Osteoblast (primary cell): ENCODE results near the gene SLC7A5. TPM values are rescaled to one million over a fixed set of nuclear protein-coding genes. Genes with fewer than 3 reads are reported as not detected.

Experiments
- DNase-seq: peaks from one replicate; pipeline ENCODE4 v3.0.0; 2011; ENCODE audit warnings: low spot score, mixed read lengths; ENCODE audit not compliant: insufficient read length; ENCODE audit errors: missing footprints
- H2AFZ ChIP-seq: 2 replicates; pipeline ENCODE4 v1.6.0; 2011; ENCODE audit warnings: mild to moderate bottlenecking, low read length
- H3K27ac ChIP-seq: 2 replicates; pipeline ENCODE4 v1.5.1; 2011; ENCODE audit warnings: mild to moderate bottlenecking, low read depth, low read length, moderate library complexity
- H3K27me3 ChIP-seq: 2 replicates; pipeline ENCODE4 v1.6.0; 2012; ENCODE audit warnings: mild to moderate bottlenecking, control low read depth, inconsistent platforms, low read length, moderate library complexity; ENCODE audit not compliant: insufficient read depth
- H3K36me3 ChIP-seq: 2 replicates; pipeline ENCODE4 v1.5.1; 2011; ENCODE audit warnings: mild to moderate bottlenecking, low read length, control low read depth, moderate library complexity; ENCODE audit not compliant: insufficient read depth
- H3K4me1 ChIP-seq: 2 replicates; pipeline ENCODE4 v1.5.1; 2011; ENCODE audit warnings: mild to moderate bottlenecking, low read length, control low read depth, moderate library complexity; ENCODE audit not compliant: insufficient read depth
- H3K4me2 ChIP-seq: 2 replicates; pipeline ENCODE4 v1.6.0; 2011; ENCODE audit warnings: mild to moderate bottlenecking, low read length; ENCODE audit not compliant: insufficient read depth
- H3K4me3 ChIP-seq: fragments of 200-600 bp; sonication (generic); 3 replicates; pipeline ENCODE4 v1.5.1; 2012; ENCODE audit warnings: mild to moderate bottlenecking, low read length, inconsistent platforms; ENCODE audit not compliant: insufficient read depth
- H3K79me2 ChIP-seq: 2 replicates; pipeline ENCODE4 v1.6.0; 2012; ENCODE audit warnings: mild to moderate bottlenecking, low read length, control low read depth, inconsistent platforms; ENCODE audit not compliant: insufficient read depth
- H3K9me3 ChIP-seq: 2 replicates; pipeline ENCODE4 v1.5.1; 2011; ENCODE audit warnings: low read depth, low read length, control low read depth
- H4K20me1 ChIP-seq: 2 replicates; pipeline ENCODE4 v1.6.0; 2012; ENCODE audit warnings: mild to moderate bottlenecking, low read length, control low read depth; ENCODE audit not compliant: insufficient read depth
- CTCF ChIP-seq: IDR thresholded peaks from 2 replicates; pipeline ENCODE4 v1.5.1; 2011; ENCODE audit warnings: mild to moderate bottlenecking, low read depth, low read length, moderate library complexity; ENCODE audit errors: extremely low read depth
- total RNA-seq: library from RNA; depleted of rRNA; stranded (reverse); fragments of >200 nt; gene quantifications from 2 replicates; pipeline ENCODE4 v1.2.3, GENCODE V29; 2012

SLC7A5 gene
- total RNA-seq, 1 donor: 90.8 TPM

DNA sequence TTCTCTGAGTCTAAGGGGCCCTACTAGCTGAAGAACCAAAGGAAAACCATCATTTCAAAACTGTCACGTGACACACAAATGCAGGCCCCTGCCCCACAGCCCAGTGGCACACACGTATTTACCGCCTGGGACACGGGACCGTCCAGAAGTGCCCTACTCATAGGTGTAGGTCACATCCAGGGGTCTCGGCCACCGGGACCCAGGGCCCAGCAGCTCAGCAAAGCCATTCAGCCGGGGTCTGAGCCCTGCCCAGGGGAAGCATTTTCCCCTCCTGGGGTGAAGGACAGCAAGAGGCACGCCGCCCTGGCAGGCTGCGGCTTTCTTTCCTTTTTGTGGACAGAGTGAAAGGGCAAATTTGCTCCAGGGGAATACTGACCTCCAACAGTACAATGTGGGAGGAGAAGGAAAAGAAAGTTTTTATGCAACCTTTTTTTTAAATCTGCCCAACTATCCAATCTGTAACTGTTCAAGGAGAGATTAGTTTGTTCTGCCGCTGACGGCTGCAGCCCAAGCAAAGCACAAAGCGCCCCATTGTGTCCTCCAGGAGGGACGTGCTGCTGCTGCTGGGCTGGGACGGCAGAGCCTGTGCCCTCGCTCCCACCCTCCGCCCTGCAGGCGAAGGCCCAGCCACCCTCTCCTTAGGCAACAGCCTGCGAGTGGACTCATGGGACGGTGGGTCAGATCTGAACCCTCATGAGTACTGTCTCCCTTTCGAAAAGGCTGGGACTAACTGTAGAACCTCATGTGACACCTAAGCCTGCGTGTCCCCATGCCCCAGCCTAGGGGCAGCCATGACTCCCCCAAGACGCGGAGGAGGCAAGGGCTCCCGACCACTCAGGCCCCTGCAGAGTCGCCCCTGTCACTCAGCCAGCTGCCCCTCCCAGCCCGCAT, 21.3 kb downstream of the SLC7A5 start:
- Histone ChIP-seq H3K27ac (peak overlapping the region; percentile 5), H3K36me3 (peaks cover 58% of the 10 kb centered on the region), H3K9me3 (no peaks in the 10 kb centered on the region), H3K4me3 (no peak overlapping the region), H4K20me1 (peaks cover 63% of the 10 kb centered on the region), H2AFZ (no peak overlapping the region), H3K4me1 (peaks cover 17% of the 10 kb centered on the region), H3K79me2 (peaks cover 97% of the 10 kb centered on the region), H3K4me2 (no peak overlapping the region), H3K27me3 (no peaks in the 10 kb centered on the region)
- no peak for TF ChIP-seq CTCF
- peak; percentile 86 for DNase-seq

GRCh38 chr16:87847467-87847784, 21.9 kb downstream of the SLC7A5 start:
- H3K4me2 ChIP-seq: no peak overlapping the region

GRCh38 chr16:87846705-87847466, 22.4 kb downstream of the SLC7A5 start:
- Histone ChIP-seq H3K9me3 (no peaks in the 10 kb centered on the region), H3K36me3 (peaks cover 69% of the 10 kb centered on the region)

More at GRCh38 chr16:87847467-87847784, 21.9 kb downstream of the SLC7A5 start:
- DNase-seq: peak; percentile 87
- Histone ChIP-seq H3K27ac (peak overlapping the region; percentile 46), H3K27me3 (no peaks in the 10 kb centered on the region), H3K4me3 (no peak overlapping the region), H3K36me3 (peaks cover 64% of the 10 kb centered on the region), H3K79me2 (peaks cover 97% of the 10 kb centered on the region), H2AFZ (no peak overlapping the region), H3K4me1 (peaks cover 12% of the 10 kb centered on the region), H3K9me3 (no peaks in the 10 kb centered on the region), H4K20me1 (peaks cover 69% of the 10 kb centered on the region)
- no peak for TF ChIP-seq CTCF

More at GRCh38 chr16:87846705-87847466, 22.4 kb downstream of the SLC7A5 start:
- peak; percentile 79 for DNase-seq
- Histone ChIP-seq H4K20me1 (peaks cover 68% of the 10 kb centered on the region), H3K27me3 (no peaks in the 10 kb centered on the region), H3K4me3 (no peak overlapping the region), H2AFZ (no peak overlapping the region), H3K79me2 (peaks cover 97% of the 10 kb centered on the region), H3K27ac (peak overlapping the region; percentile 46), H3K4me1 (peaks cover 12% of the 10 kb centered on the region), H3K4me2 (no peak overlapping the region)
- TF ChIP-seq CTCF: no peak
